GM19372 (cell line): ENCODE data around the gene NSUN4.

Source experiments
- ATAC-seq: cut with Tn5 transposase; IDR thresholded peaks from one replicate; pipeline ENCODE4 v1.9.1; 2021; ENCODE audit warnings: mild to moderate bottlenecking, low read depth, moderate library complexity; ENCODE audit not compliant: unreplicated experiment

The NSUN4 gene

DNA sequence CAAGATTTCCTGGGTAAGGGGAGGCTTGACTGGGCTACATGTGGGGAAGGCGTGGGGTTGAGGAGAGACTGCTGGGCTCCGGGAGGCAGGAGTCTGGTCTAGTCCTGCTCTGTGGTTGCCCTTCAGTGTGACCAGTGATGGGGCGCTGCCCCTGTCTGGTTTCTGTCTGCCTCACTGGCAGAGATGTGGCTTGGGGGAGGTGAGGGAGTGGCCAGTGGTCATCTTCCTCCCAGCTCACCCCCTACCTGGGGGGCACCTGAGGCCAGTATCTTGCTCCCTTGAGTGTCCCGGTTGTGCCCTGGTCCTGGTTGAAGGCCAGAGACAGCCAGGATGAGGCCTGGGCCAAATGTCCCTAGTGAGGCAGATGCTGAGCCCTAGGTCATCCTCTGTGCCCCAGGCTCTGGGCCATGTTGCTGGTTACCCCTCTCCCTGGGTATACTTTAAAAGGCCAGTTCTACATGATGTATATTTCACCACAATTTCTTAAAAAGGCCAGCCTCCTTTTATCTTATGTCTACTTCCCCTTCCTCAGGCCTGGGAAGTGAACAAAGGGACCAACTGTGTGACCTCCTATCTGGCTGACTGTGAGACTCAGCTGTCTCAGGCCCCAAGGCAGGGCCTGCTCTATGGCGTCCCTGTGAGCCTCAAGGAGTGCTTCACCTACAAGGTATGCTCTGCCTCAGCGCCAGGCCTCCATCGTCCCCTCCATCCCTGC, 64.0 kb downstream of the NSUN4 start:
- no peak for ATAC-seq

DNA sequence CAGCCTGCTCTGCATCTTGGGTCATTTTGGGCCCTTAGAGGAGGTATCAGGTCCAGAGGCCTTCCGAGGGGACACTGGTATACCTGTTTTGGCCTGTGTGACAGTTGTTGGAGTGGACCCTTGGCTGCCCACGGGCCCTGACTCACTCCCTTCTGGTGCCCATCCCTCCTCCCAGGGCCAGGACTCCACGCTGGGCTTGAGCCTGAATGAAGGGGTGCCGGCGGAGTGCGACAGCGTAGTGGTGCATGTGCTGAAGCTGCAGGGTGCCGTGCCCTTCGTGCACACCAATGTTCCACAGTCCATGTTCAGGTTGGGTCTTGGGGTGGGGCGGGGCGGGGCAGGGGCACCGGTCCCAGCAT, 64.6 kb downstream of the NSUN4 start:
- no peak for ATAC-seq

DNA sequence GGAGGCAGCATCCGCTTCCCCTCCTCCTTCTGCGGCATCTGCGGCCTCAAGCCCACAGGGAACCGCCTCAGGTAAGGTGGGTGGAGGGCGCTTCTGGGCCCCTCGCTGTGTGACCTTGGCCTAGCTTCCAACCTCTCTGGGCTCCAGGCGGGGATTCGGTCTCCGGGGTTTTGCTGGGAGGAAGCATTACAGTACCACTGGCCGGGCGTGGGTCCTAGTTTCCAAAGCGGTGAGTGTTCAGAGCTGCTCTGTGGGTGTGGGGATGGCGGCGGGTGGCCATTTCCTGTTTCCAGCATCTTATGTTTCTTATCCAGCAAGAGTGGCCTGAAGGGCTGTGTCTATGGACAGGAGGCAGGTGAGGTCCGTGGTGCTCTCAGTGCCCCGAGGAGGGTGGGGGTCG, 65.1 kb downstream of the NSUN4 start:
- no peak for ATAC-seq

DNA sequence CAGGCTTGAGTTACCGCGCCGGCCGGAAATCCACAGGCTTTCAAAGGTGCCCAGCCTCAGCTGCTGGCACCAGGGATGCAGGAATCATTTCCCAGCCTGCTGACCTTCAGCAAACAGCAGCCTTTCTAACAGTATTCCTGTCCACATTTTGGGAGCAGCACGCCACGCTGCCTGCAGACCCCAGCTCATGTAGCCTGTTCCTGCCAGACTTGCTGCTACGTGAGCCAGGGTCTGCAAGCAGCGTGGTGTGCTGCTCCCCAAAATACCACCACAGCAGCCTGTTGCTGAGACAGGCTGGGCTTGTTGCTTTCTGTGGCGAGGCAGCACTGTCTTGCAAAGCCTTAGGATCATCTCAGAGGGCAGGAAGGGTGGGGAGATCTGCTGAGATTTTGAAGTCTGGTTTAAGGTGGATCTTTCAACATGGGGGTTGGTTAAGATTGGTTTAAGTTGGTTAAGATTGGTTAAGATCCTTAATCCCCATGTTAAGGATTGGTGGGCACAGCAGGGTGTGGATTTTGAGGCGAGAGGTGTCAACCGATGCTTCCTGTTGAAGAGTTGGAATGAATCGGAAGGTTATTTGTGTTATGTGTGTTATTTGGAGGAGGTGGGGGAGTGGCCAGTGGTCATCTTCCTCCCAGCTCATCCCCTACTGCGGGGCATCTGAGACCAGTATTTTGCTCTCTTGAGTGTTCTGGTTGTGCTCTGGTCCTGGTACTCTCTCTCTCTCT, 66.4 kb downstream of the NSUN4 start:
- no peak for ATAC-seq

DNA sequence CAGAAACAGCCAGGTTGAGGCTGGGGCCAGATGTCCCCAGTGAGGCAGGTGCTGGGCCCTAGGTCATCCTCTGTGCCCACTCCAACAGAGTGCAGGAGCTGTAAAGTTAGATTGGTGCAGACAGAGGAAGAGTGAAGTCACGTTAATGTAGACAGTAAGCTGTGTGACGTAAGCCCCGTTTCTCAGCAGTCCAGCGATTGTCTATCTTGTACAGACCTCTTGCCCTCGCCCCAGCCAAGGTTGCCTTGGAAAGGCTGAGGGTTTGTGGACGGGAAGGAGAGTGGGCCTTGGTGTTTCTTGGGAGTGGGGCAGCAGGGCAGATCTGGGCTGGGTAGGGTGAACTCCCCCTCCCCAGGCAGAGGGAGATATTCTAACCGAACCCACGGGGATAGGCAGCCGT, 67.0 kb downstream of the NSUN4 start:
- ATAC-seq: no peak

DNA sequence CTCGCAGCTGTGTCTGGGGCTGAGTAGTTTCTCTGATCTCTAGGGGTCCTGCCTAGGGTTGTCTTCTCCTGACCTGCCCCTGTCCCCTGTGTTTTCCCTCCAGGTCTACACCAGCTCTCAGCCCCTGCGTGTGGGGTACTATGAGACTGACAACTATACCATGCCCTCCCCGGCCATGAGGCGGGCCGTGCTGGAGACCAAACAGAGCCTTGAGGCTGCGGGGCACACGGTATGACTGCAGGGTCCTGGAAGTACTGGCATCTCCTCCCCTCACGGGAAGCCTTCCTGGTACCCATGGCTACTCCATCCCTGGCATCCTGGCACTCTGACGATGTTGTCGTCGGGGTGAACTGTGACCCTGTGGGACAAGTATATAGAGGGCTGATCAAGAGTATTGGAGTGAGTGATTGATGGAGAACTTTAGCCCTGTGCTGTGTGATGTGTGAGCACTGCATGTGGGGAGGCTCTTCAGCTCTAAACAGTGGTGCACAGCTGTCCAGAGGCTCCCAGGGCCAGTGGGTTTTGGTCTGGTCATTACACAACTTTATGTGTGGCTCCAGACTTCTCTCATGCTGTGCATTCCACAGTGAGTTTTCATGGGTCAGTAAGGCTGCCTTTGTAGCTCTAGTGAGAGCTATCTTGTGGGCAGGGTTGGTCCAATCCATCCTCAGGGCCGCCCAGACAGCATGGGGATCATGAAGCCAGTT, 67.9 kb downstream of the NSUN4 start:
- ATAC-seq: no peak

DNA sequence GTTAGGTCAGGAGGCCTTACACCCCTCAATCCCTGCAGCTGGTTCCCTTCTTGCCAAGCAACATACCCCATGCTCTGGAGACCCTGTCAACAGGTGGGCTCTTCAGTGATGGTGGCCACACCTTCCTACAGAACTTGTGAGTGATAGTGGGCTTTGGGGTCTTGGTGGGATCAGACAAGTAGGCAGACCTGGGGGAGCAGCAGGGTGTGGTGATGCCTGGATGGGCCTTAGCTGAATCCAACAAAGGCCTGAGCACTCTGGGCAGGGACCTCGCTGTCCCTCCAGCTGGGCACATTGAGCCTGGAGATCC, 68.4 kb downstream of the NSUN4 start:
- no peak for ATAC-seq

DNA sequence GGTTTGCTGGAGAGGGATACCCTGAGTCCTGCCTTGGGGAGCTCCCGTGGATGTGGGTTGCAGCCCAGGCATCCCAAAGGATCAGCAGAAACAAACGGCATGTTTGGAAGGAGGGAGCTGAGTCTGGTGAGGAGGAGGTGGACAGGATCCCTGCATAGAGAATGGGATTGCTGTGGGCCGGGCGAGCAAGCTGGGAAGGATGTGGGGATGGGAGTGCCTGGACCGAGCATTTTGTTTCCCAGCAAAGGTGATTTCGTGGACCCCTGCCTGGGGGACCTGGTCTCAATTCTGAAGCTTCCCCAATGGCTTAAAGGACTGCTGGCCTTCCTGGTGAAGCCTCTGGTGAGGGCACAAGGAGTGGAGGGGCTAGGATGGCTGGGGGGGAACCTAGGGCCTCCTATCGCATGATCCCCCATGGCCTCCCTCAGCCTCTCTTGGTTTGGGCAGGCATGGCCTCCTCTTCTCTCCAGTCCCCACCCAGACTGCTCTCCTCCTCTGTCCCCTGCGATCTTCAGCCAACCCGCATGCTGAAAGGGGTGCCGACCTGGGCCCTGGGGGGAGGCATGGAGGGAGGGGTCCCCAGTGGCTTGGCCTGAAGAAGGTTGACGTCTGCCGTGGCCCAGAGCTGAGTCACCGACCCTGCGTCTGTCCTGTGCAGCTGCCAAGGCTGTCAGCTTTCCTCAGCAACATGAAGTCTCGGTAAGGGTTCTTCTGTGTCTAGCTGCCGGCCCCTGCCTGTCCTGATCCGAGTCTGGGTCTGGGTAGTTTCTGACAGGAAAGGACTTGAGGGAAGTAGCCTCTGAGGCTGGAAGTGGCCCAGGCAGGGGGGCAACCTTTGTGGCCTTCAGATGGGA, 69.8 kb downstream of the NSUN4 start:
- no peak for ATAC-seq

DNA sequence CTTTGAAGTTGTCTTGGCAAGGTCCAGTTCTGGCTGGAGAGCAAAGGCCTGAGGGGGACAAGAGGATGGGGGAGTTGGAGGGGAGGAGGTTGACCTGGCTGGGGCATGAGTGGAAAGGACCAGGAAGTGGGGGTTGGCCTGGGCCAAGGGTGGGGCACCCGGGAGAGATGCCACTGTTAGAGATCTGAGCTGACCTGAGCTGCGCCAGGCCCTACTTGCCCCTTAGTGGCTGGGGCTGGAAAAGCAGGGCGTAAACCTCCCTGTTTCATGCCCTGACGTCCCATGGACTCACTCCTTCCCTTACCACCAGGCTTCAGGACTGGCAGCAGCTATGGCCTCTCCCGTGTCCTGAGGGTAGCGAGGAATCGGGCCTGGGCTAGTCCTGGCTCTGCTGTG, 70.4 kb downstream of the NSUN4 start:
- no peak for ATAC-seq
